ENCODE results near the gene ITGAX. TPM values are rescaled to one million over a fixed set of nuclear protein-coding genes. Genes with fewer than 3 reads are reported as not detected.

Gene ITGAX
- total RNA-seq, 4 donors from 2014 or later = 1.4 to 3.5 (median 2.6) TPM; not detected in 1

GRCh38 chr16:31410082-31410481 lies 55.1 kb downstream of the ITGAX start:
- Histone ChIP-seq H3K36me3 (no peaks in the 10 kb centered on the region), H3K4me1 (no peaks in the 10 kb centered on the region), H3K27ac (no peak overlapping the region), H3K27me3 (no peaks in the 10 kb centered on the region), H3K9me3 (no peaks in the 10 kb centered on the region), H3K4me3 (no peak overlapping the region)
- DNase-seq = no peak
- intact Hi-C loops (cut with DNase I; ENCODE audit: low total_unique reads) = no loop called here
- TF ChIP-seq POLR2A (IDR thresholded peaks at IDR 0.05) = no peak
- no peak for TF ChIP-seq CTCF (IDR thresholded peaks at IDR 0.05)

GRCh38 chr16:31411024-31411844 lies 56.3 kb downstream of the ITGAX start:
- no peaks in the 10 kb centered on the region for H3K27me3 ChIP-seq
- TF ChIP-seq POLR2A (IDR thresholded peaks at IDR 0.05) (no peak), CTCF (IDR thresholded peaks at IDR 0.05) (no peak)
- no peaks in the 10 kb centered on the region for H3K9me3 ChIP-seq
- no peaks in the 10 kb centered on the region for H3K36me3 ChIP-seq
- no peak overlapping the region for H3K4me3 ChIP-seq
- no peaks in the 10 kb centered on the region for H3K4me1 ChIP-seq
- no peak for DNase-seq
- no peak overlapping the region for H3K27ac ChIP-seq
- intact Hi-C loops (cut with DNase I; ENCODE audit: low total_unique reads) = no loop called here

GRCh38 chr16:31412750-31413149 lies 57.8 kb downstream of the ITGAX start:
- no peaks in the 10 kb centered on the region for H3K36me3 ChIP-seq
- TF ChIP-seq POLR2A (IDR thresholded peaks at IDR 0.05) (no peak), CTCF (IDR thresholded peaks at IDR 0.05) (no peak)
- intact Hi-C loops (cut with DNase I; ENCODE audit: low total_unique reads) = no loop called here
- H3K4me1 ChIP-seq = no peaks in the 10 kb centered on the region
- no peak for DNase-seq
- no peak overlapping the region for H3K27ac ChIP-seq
- H3K4me3 ChIP-seq = no peak overlapping the region
- no peaks in the 10 kb centered on the region for H3K9me3 ChIP-seq
- no peaks in the 10 kb centered on the region for H3K27me3 ChIP-seq

- Histone ChIP-seq H3K4me3 (no peak overlapping the region), H3K27me3 (no peaks in the 10 kb centered on the region), H3K36me3 (no peaks in the 10 kb centered on the region), H3K27ac (no peak overlapping the region), H3K9me3 (no peaks in the 10 kb centered on the region), H3K4me1 (no peaks in the 10 kb centered on the region)
- no peak for DNase-seq
- no peak for TF ChIP-seq POLR2A (IDR thresholded peaks at IDR 0.05)
- TF ChIP-seq CTCF (IDR thresholded peaks at IDR 0.05) = no peak
- intact Hi-C loops (cut with DNase I; ENCODE audit: low total_unique reads) = no loop called here
Observed at GRCh38 chr16:31413381-31413780, 58.4 kb downstream of the ITGAX start.

- Histone ChIP-seq H3K9me3 (no peaks in the 10 kb centered on the region), H3K4me3 (no peak overlapping the region), H3K27ac (no peak overlapping the region), H3K27me3 (no peaks in the 10 kb centered on the region), H3K4me1 (no peaks in the 10 kb centered on the region), H3K36me3 (no peaks in the 10 kb centered on the region)
- DNase-seq = no peak
- intact Hi-C loops (cut with DNase I; ENCODE audit: low total_unique reads) = no loop called here
- TF ChIP-seq CTCF (IDR thresholded peaks at IDR 0.05) (no peak), POLR2A (IDR thresholded peaks at IDR 0.05) (no peak)
Observed at GRCh38 chr16:31413943-31414342, 59.0 kb downstream of the ITGAX start.
